Cardiac muscle cell (in vitro differentiated cells and primary cell): ENCODE data around the gene WARS2. TPM values are rescaled to one million over a fixed set of nuclear protein-coding genes. Genes with fewer than 3 reads are reported as not detected.

Experiments used
- DNase-seq, 2 donors: peaks; one replicate each; pipeline versions ENCODE4 v3.0.0 to v3.0.0-alpha.2; 2010 to 2017; ENCODE audit warnings: low read depth in 1 of 2, low spot score in 1 of 2
- H3K27ac ChIP-seq: fragments of 200-600 bp; sonication (generic); 2 replicates; pipeline ENCODE4 v1.5.1; 2016
- H3K27me3 ChIP-seq: fragments of 200-600 bp; sonication (generic); 2 replicates; pipeline ENCODE4 v1.6.0; 2016; ENCODE audit warnings: control low read depth
- H3K36me3 ChIP-seq: fragments of 200-600 bp; sonication (generic); 2 replicates; pipeline ENCODE4 v1.5.1; 2016; ENCODE audit warnings: control low read depth
- H3K4me1 ChIP-seq: fragments of 200-600 bp; sonication (generic); 2 replicates; pipeline ENCODE4 v1.8.1; 2017; ENCODE audit warnings: low read depth, mild to moderate bottlenecking, mixed run types
- H3K4me3 ChIP-seq: fragments of 200-600 bp; sonication (generic); 2 replicates; pipeline ENCODE4 v1.5.1; 2016; ENCODE audit warnings: mild to moderate bottlenecking
- H3K9me3 ChIP-seq: fragments of 200-600 bp; sonication (generic); 2 replicates; pipeline ENCODE4 v1.5.1; 2017; ENCODE audit warnings: low read depth, mild to moderate bottlenecking, control low read depth
- polyA plus RNA-seq: library from polyadenylated mRNA; unstranded; fragments of >200 nt; fragmentation: Nextera tagmentation; extraction: Ambion mirVana; gene quantifications from 2 replicates; pipeline ENCODE4 v1.2.1, GENCODE V29; 2016
- total RNA-seq: library from RNA; depleted of rRNA; stranded (reverse); fragments of >200 nt; gene quantifications from 2 replicates; pipeline ENCODE4 v1.2.3, GENCODE V29; 2016
- TF ChIP-seq, protein P1 (sequence below): IDR thresholded peaks from 2 replicates; pipeline ENCODE4 v1.5.1; 2012; ENCODE audit warnings: low read depth, mild to moderate bottlenecking, low read length

Gene WARS2
- total and polyA plus RNA-seq, 2 experiments from 2014 or later = 10.9 to 13.1 TPM

DNA sequence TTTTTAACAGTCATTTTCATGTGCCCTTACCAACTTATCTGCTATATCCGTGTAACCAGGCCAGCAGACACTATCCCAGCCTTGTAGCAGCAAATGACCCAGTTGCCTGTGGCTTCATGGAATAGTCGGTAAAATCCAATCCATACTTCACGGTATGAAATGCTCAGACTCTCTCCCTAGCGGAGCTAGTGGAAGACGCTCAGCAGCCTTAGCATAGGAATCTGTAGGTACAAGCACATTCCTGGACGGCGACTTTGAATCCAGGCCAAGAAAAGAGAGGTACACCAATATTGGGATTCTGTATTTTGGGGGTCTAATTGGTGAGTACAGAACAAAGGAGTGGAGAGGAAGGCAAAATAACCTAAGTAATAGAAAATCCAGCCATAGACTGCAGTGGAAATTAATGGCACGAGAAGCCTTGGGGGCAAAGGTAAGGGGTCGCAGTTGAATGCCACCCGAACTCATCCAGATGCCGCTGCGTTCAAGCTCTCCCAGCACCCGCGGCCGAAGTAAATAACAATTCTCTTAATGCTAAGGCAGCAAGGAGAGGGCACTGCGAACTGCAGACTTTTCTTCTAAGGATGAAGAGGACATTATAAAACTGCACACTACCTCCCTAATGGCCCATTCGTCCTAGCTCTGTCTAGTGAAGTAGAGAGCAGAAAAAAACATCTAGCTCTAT lies 134.6 kb downstream of the WARS2 start:
- H3K4me1 ChIP-seq = no peaks in the 10 kb centered on the region
- H3K27me3 ChIP-seq = peaks cover 100% of the 10 kb centered on the region
- TF ChIP-seq, protein P1, sequence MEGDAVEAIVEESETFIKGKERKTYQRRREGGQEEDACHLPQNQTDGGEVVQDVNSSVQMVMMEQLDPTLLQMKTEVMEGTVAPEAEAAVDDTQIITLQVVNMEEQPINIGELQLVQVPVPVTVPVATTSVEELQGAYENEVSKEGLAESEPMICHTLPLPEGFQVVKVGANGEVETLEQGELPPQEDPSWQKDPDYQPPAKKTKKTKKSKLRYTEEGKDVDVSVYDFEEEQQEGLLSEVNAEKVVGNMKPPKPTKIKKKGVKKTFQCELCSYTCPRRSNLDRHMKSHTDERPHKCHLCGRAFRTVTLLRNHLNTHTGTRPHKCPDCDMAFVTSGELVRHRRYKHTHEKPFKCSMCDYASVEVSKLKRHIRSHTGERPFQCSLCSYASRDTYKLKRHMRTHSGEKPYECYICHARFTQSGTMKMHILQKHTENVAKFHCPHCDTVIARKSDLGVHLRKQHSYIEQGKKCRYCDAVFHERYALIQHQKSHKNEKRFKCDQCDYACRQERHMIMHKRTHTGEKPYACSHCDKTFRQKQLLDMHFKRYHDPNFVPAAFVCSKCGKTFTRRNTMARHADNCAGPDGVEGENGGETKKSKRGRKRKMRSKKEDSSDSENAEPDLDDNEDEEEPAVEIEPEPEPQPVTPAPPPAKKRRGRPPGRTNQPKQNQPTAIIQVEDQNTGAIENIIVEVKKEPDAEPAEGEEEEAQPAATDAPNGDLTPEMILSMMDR = no peak
- H3K27ac ChIP-seq = no peak overlapping the region
- H3K9me3 ChIP-seq = no peaks in the 10 kb centered on the region
- H3K36me3 ChIP-seq = no peaks in the 10 kb centered on the region
- no peak overlapping the region for H3K4me3 ChIP-seq
- DNase-seq = no peak

DNA sequence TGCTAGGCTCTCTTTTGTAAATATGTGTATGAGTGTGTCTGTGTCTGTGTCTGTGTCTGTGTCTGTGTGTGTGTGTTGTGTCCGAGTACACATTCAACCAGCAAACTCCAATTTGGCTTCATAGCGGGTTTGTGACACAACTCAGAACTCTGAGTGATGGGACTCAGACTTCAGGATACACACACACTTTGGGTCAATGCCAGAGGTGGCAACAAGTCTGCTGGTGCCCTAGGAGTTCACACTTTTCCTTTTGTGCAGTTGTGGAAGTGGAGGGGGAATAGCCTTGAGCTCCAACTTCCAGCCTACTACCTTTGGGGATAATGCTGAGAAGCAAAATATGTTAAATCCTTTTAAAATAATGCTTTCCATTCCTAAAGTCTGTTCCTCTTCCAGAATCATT lies 135.7 kb downstream of the WARS2 start:
- DNase-seq = no peak
- Histone ChIP-seq H3K27ac (no peak overlapping the region), H3K4me1 (no peaks in the 10 kb centered on the region), H3K27me3 (peaks cover 100% of the 10 kb centered on the region), H3K9me3 (no peaks in the 10 kb centered on the region), H3K4me3 (no peak overlapping the region), H3K36me3 (no peaks in the 10 kb centered on the region)
- TF ChIP-seq, protein P1 = no peak

DNA sequence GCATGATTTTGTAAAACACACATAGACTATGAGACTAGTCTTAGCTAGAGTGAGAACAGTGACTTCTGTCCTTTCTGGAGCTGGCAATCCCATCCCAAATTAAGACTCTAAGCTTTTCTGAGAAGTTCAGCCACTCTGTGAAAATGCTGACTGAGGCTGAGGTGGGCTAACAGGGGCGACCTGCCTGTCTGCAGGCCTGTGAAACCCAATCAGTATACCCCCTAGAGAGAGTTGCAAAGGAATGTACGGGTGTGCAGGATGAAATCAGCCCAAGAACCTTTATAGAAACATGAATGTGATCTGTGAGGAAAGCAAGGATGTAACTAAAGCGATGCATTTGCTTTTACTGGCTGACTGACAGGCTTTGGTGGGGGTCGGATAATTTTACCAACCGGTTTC lies 136.3 kb downstream of the WARS2 start:
- Histone ChIP-seq H3K9me3 (no peaks in the 10 kb centered on the region), H3K4me1 (no peaks in the 10 kb centered on the region), H3K4me3 (no peak overlapping the region), H3K36me3 (no peaks in the 10 kb centered on the region), H3K27me3 (peaks cover 100% of the 10 kb centered on the region), H3K27ac (no peak overlapping the region)
- no peak for DNase-seq
- TF ChIP-seq, protein P1 = no peak

DNA sequence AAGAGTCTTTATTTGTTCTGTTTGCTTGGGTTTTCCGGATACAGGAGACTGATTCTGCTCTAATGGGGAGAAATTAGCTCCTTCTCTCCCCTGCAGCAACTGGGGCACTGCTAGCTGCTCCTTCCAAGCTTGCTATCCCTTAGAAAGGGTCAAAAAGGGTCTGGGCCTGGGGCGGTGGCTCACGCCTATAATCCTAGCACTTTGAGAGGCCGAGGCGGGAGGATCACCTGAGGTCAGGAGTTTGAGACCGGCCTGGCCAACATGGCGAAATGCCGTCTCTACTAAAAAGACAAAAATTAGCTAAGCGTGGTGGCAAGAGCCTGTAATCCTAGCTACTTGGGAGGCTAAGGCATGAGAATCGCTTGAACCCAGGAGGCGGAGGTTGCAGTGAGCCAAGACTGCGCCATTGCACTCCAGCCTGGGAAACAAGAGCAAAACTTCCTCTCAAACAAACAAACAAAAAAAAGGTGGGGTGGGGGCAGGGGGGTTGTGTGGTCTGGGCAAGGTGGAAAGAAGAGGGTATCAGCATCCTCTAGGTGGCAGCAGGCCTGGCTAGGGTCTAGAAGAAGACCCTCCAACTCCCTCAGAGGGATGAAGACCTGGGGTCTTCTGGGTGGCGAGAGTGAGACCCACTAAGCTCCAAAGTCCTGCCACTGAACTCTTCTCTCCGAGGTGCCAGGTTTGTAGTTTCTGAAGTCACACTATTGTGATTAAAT lies 136.9 kb downstream of the WARS2 start:
- TF ChIP-seq, protein P1 = no peak
- H3K9me3 ChIP-seq = no peaks in the 10 kb centered on the region
- H3K4me3 ChIP-seq = no peak overlapping the region
- no peaks in the 10 kb centered on the region for H3K36me3 ChIP-seq
- no peaks in the 10 kb centered on the region for H3K4me1 ChIP-seq
- no peak overlapping the region for H3K27ac ChIP-seq
- peaks cover 100% of the 10 kb centered on the region for H3K27me3 ChIP-seq
- DNase-seq = no peak

DNA sequence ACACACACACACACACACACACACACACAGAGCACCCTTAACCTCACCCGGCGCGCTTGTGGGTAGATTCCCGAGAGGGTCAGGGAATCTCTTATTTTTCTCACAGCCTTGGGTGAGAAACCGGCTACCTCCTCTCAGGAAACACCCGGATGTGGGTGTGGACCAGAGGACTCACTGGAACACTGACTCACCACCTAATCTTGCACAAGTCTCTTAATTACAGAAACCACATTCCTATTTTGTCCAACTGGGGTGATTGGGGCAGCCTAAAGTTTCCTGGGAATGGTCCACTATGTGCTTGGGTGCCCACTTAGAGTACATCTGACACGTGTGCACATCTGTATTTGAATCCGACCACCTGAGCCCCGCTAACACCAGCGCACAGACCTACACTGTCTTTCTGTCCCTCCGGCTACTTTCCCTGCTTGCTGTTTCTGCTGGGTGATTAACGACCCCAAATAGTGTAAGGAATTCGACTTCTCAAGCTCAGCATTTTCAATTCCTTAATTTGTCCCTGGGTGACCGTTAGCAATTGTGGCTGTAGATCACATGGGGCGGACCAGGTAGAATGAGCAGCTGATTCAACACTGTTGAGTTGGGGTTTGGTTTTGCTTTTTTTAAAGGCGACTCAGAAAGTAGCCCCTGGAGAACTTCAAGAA lies 138.3 kb downstream of the WARS2 start:
- Histone ChIP-seq H3K4me3 (no peak overlapping the region), H3K4me1 (no peaks in the 10 kb centered on the region), H3K9me3 (no peaks in the 10 kb centered on the region), H3K27ac (no peak overlapping the region), H3K27me3 (peaks cover 100% of the 10 kb centered on the region), H3K36me3 (no peaks in the 10 kb centered on the region)
- DNase-seq = peak in 1 of 2 donors; percentile 90
- TF ChIP-seq, protein P1 = no peak
